Activated CD4-positive, alpha-beta T cell treated with anti-CD3 and anti-CD28 coated beads for 48 hours (primary cell): ENCODE data around the gene CD63.
A peak's percentile ranks its signal among the peaks of the same experiment; 100 is the strongest.

ENCODE experiments used
- DNase-seq: peaks from one replicate; pipeline ENCODE4 v3.0.0-alpha.2; 2020

The CD63 gene

GRCh38 chr12:55738123-55739024 is 9.6 kb upstream of the CD63 start:
- DNase-seq: peak; percentile 86

DNA sequence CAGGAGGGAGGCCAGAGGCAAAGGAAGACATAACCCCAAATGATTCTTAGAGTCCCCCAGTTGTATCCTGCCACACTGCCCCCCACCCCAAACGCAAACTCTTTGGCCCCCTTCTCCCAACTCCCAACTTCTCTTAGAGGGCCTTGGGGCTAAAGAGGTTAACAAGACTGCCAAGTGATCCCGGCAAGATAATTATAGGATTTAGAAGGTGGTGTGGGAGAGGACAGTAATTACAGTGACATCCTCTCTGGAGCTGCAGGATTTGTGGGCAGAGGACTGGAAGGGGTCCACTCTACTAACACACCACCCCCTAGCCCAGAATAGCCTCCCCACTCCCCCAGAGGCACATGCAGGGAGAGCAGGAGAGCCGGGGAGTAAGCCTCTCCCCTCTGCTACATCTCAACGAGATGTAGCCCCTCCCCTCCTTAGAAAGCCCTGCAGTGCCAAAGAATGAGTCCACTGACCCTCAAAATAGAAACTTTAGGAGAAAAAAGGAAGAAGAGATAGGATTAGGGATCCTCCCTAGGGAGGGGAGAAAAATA is 8.8 kb upstream of the CD63 start:
- DNase-seq: no peak

- peak; percentile 76 for DNase-seq
Observed at GRCh38 chr12:55736780-55737580, 8.2 kb upstream of the CD63 start.

- DNase-seq: no peak
Observed at GRCh38 chr12:55736076-55736475, 7.3 kb upstream of the CD63 start.

DNA sequence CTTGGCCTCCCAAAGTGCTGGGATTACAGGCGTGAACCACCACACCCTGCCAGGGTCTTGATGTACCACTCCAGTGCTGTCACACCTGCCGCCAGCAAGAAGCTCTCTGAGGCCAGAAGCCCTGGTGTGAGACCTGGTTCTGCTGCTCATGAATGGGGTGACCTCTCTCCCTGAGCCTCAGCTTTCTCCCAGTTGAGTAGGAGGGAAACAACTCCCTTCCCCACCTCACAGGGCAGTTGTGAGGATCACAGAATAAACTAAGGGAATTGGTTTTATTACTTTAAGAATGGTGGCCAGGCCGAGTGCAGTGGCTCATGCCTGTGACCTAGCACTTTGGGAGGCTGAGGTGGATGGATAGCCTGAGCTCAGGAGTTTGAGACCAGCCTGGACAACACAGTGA is 5.8 kb upstream of the CD63 start:
- no peak for DNase-seq

DNA sequence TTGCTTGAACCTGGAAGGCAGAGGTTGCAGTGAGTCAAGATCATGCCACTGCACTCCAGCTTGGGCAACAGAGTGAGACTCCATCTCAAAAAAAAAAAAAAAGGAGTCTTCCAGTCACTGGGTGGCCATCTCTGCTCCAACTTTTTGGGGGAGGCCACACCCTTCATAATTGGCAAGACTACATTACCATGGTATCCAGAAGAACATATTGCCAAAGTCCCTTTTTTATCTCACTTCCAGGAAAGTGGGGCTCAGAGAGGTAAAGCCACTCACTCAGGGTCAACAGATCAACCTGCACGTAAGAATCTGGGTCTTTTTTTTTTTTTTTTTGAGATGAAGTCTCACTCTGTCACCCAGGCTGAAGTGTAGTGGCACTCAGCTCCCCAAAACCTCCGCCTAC is 5.0 kb upstream of the CD63 start:
- no peak for DNase-seq

DNA sequence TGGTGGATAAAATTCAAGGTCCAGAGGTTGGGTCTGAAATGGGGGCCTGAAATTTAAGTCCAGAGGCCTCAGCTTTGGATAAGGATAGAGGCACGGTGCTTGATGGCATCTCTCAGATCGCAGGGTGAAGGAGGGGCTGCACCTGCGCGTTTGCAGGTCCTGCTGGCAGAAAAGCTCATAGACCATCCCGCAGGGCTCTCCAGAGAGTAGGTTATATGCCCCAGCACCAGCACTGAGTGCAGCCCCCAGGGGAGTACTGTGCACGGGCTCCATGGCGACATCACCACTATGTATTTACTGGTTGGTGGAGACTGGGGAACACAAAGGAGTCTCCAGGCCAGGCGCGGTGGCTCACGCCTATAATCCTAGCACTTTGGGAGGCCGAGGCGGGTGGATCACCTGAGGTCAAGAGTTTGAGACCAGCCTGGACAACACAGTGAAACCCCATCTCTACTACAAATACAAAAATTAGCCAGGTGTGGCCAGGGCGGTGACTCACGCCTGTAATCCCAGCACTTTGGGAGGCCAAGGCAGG is 4.3 kb upstream of the CD63 start:
- no peak for DNase-seq

GRCh38 chr12:55732288-55732687 is 3.5 kb upstream of the CD63 start:
- DNase-seq: no peak

DNA sequence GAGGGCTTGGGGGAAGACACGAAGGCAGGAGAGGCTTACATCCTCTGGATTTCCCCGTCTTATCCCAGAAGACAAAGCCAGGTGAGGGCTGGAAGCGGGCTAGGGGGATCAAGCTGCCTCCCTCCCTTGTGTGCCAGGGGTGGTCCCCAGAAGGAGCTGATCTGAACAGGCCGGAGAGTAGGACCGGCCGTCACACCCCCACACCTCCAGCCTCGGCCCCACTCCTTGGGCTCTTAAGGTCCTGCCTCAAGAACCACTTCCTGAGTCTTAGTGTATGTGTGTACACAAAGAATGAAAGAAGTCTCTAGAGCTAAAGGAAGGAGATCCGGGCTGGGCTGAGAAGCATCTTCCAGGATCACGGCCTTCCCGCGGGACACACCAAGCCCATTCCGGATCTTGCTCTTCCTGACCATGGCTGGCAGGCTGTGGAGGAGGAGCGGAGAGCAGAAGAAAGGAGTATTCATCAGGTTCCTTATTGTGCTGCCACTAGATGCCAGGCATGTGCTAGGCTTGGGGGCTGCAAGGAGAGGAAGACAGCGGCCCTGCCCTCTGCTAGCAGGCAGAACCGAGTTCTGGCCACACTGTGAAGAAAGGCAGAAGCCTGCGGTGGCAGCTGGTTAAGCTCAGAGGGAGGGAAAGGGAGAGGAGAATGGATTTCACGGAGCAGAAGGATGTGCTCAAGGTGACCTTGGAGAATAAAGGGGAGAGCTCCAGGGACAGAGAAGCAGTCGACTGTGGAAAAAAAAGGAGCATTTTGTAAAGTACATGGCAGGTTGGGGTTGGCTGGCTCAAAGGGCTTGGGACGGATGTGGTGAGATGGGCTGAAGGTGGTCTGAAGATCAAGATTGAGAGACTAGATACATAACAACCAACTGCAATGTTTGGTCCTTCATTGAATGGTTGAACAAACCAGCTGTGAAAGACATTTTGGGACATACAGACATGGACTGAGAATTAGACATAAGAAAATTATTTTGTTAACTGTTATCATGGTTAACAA is 1.3 kb upstream of the CD63 start:
- DNase-seq: peak; percentile 43

GRCh38 chr12:55728186-55728938 is 447 bp downstream of the CD63 start:
- DNase-seq: no peak

DNA sequence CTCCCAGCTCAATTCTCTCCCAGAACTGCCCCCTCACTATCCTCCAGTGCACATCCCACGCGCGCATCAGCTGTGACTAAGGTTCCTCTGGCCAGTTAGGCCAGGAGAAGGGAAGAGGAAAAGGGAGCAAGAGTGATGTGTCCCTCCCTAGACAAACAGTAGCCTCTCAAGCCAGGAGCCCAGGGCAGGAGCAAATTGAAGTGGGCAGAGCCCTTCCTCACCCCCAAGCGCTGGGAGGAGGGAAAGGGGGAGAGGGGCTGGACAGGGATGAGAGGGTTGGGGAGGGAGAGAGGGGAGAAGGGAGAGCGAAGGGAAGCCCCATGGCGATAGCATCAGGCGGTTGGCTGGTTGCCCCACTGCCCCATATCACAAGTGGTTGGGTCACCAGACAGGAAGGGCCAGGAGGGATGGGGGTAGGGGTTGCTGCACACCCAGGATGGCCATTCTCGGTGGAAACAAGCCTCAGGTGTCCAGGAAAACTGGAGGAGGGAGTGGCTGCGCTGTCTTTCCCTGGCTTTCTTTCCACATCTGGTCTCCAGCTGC is 1.1 kb downstream of the CD63 start:
- no peak for DNase-seq

- no peak for DNase-seq
Observed at GRCh38 chr12:55726971-55727370, 1.8 kb downstream of the CD63 start.

GRCh38 chr12:55725556-55725955 is 3.3 kb downstream of the CD63 start:
- DNase-seq: no peak

DNA sequence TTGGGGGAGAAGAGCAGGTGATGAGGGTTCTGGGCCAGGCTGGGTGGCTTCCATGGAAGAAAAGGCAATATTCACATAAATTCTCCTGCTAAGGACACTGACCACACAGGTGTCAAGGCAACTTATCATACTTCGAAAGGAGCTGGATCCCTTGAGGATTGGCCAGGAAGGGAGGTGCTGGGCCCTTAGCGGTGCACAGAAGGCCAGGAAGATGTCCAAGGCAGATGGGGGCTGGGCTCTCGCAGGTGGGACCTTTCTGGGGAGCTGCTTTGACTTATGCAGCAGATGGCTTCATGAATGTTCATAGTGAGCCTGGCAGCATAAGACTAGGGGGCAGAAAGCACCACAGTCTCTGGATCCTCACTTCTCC is 3.9 kb downstream of the CD63 start:
- DNase-seq: no peak

DNA sequence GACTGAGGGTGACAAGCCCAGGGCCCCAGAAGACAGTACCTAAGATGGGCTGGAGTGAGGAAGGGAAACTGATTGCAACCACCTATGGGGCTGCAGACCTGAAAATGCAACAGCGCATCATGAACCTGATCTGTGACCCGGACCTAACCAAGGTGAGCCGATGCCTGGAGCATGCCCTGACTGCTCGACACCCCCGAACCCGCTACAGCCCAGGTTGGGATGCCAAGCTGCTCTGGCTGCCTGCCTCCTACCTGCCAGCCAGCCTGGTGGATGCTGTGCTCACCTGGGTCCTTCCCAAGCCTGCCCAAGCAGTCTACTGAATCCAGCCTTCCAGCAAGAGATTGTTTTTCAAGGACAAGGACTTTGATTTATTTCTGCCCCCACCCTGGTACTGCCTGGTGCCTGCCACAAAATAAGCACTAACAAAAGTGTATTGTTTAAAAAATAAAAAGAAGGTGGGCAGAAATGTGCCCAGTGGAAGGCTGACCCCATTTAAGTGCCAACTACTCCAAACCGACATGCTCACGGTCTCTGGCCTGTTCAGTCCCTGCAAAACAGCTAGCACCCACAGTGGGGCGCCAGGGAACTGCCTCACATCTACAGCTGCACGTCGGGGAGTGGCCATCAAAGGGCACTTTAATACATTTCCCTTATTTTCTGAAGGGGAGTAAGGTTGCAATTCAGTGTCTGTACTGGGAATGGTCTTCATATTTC is 4.4 kb downstream of the CD63 start:
- peak; percentile 82 for DNase-seq

DNA sequence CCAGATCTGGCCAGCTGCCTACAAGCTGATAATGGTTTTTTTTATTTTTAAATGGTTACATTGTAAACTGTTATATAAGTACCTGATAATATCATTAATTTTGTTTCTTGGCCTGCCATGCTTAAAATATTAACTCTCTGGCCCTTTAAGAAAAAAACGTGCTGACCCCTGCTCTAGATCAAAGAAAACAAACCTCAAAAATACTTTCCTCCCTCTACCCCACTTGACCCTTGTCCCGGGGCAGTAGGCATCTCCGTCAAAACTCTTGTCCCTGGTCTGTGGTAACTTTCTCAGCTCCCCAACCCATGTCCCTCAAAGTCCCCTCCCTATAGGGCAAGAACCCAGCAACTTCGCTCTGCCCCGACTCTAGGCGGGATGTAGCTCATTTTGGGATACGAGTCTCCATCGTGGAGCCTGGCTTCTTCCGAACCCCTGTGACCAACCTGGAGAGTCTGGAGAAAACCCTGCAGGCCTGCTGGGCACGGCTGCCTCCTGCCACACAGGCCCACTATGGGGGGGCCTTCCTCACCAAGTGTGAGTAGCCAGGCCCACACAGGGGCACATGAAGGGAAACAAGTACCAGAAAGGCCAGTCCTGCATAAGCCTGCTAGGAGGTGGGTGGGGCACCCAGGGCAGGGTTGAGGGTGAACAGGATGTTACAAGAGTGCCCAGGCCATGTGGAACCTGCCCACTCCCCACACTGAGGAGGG is 5.1 kb downstream of the CD63 start:
- no peak for DNase-seq

DNA sequence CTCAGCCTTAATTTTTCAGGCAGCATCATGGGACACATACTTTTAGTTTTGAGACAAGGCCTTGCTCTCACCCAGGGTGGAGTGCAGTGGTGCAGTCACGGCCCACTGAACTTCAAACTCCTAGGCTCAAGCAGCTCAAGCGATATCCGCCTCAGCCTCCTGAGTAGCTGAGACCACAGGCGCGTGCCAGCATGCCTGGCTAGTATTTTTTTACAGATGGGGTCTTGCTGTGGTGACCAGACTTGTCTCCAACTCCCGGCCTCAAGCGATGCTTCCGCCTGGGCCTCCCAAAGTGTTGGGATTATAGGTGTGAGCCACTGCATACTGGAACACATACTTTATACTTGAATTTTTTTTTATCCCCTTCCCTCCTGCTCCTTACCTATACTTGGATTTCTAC is 5.9 kb downstream of the CD63 start:
- no peak for DNase-seq

DNA sequence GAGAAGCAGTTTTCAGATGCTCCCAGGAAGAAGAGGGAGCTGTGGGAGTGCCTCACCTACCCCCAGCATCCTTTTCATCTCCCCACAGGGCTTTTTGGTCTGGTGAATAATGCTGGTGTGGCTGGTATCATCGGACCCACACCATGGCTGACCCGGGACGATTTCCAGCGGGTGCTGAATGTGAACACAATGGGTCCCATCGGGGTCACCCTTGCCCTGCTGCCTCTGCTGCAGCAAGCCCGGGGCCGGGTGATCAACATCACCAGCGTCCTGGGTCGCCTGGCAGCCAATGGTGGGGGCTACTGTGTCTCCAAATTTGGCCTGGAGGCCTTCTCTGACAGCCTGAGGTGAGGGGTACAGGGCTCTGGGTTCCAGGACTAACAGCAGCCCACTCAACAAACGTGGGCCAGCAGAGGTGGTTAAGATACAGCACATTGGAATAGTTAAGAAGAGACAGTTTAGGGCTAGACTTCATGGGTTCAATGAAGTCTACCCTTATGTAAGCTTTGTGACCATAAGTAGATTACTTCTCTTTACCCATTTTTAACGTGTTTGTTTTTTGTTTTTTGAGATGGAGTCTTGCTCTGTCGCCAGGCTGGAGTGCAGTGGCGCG is 7.1 kb downstream of the CD63 start:
- DNase-seq: no peak

DNA sequence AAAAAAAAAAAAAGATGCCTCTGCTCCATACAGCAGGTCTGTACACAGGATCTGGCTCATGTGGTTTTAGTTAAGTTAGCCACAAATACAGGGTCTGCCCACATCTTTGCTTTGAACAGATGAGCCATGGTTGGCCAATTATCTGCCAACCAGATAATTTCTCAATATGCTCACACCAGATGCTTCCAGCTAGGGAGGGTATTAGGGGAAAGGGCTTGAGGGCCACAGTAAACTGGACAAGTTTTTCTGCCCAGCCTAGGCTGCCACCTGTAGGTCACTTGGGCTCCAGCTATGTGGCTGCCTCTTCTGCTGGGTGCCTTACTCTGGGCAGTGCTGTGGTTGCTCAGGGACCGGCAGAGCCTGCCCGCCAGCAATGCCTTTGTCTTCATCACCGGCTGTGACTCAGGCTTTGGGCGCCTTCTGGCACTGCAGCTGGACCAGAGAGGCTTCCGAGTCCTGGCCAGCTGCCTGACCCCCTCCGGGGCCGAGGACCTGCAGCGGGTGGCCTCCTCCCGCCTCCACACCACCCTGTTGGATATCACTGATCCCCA is 7.8 kb downstream of the CD63 start:
- no peak for DNase-seq
